ENCODE measurements around the gene NLGN1. TPM values are rescaled to one million over a fixed set of nuclear protein-coding genes. Genes with fewer than 3 reads are reported as not detected.

NLGN1 gene
- total and polyA plus RNA-seq, 2 of the 13 experiments (the other 11 are each of a cell fraction or from before 2014, with no cell fraction given): not detected

DNA sequence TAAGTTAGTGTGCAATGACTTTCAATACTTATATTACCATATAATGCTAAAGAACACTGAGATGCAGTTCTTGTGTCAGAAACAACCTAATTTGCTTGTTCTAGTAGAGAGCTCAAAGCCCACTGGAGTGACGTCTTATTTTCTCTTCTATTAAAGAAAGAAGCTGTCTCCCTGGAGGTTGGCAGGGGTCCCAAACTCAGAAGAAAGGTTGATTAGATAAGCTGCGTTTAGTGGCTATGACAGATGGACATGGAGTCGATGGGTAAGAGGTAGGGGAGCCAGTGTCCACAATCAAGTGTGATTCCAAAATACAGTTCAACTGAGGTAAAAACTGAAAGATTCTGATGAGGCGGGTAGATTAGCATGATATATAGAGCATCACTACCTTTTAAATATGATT is 363.6 kb downstream of the NLGN1 start:
- FAIRE-seq (no peak), ATAC-seq (no peak), DNase-seq (ENCODE audit: low spot score) (no peak)
- H3K79me2 ChIP-seq (ENCODE audit: insufficient read depth, low read length): no peaks in the 10 kb centered on the region
- H3K9me3 ChIP-seq (ENCODE audit: low read length): no peaks in the 10 kb centered on the region
- intact Hi-C loops (cut with micrococcal nuclease; ENCODE audit: unreplicated experiment) (no loop called here), in situ Hi-C loops (cut with HindIII; ENCODE audit: extremely low pct_ligation_motif_present, low pct_unique_long_range_greater_than_20kb) (no loop called here)
- H4K20me1 ChIP-seq (ENCODE audit: insufficient read depth, low read length): no peaks in the 10 kb centered on the region
- H3K4me2 ChIP-seq (ENCODE audit: low read depth, low read length): no peak overlapping the region
- H3K27ac ChIP-seq (ENCODE audit: extremely low read length, insufficient read depth, low read length): no peak overlapping the region
- no peak overlapping the region for H3K4me3 ChIP-seq (replicated peaks in 1 of 3; ENCODE audit: insufficient read depth in 1 of 3, low read depth in 2 of 3, low read length in 3 of 3)
- no peaks in the 10 kb centered on the region for H3K4me1 ChIP-seq (ENCODE audit: insufficient read depth, low read length)
- TF ChIP-seq HMGXB3 (CRISPR knock-in tag; IDR thresholded peaks at IDR 0.05; ENCODE audit: borderline replicate concordance) (no peak), ZNF282 (IDR thresholded peaks at IDR 0.05; ENCODE audit: partially characterized antibody) (no peak), MIXL1 (CRISPR knock-in tag; IDR thresholded peaks at IDR 0.05) (no peak), ZNF331 (CRISPR knock-in tag; IDR thresholded peaks at IDR 0.05) (no peak)
- ChIA-PET CTCF (ENCODE audit: low intra/inter-chr PET ratio, low total read pairs) (no interaction called here), POLR2A (no interaction called here)
- H3K36me3 ChIP-seq (replicated peaks in 1 of 2; ENCODE audit: control insufficient read depth in 1 of 2, insufficient read depth in 2 of 2, low read length in 2 of 2): no peaks in the 10 kb centered on the region
- no TSS peak for BruUV-seq (replicated peaks)
- no peaks in the 10 kb centered on the region for H3K27me3 ChIP-seq (ENCODE audit: control insufficient read depth in 1 of 2, insufficient read depth in 2 of 2, low read length in 2 of 2)
- no peak overlapping the region for H3K9ac ChIP-seq (ENCODE audit: insufficient read depth, low read depth, low read length)
- 0% methylated on average over 4 of the region's 4 CpGs for WGBS (ENCODE audit: low lambda C conversion rate)
- H2AFZ ChIP-seq (ENCODE audit: low read length): no peak overlapping the region

GRCh38 chr3:173762501-173762900 is 365.0 kb downstream of the NLGN1 start:
- FAIRE-seq: no peak
- Histone ChIP-seq H3K4me2 (ENCODE audit: low read depth, low read length) (no peak overlapping the region), H3K27me3 (ENCODE audit: control insufficient read depth in 1 of 2, insufficient read depth in 2 of 2, low read length in 2 of 2) (no peaks in the 10 kb centered on the region), H3K9ac (ENCODE audit: insufficient read depth, low read depth, low read length) (no peak overlapping the region), H4K20me1 (ENCODE audit: insufficient read depth, low read length) (no peaks in the 10 kb centered on the region), H3K27ac (ENCODE audit: extremely low read length, insufficient read depth, low read length) (no peak overlapping the region), H3K4me1 (ENCODE audit: insufficient read depth, low read length) (no peaks in the 10 kb centered on the region), H3K4me3 (replicated peaks in 1 of 3; ENCODE audit: insufficient read depth in 1 of 3, low read depth in 2 of 3, low read length in 3 of 3) (no peak overlapping the region), H3K79me2 (ENCODE audit: insufficient read depth, low read length) (no peaks in the 10 kb centered on the region), H2AFZ (ENCODE audit: low read length) (no peak overlapping the region), H3K36me3 (replicated peaks in 1 of 2; ENCODE audit: control insufficient read depth in 1 of 2, insufficient read depth in 2 of 2, low read length in 2 of 2) (no peaks in the 10 kb centered on the region), H3K9me3 (ENCODE audit: low read length) (no peaks in the 10 kb centered on the region)
- ATAC-seq: no peak
- POLR2A ChIA-PET: no interaction called here
- in situ Hi-C loops (cut with HindIII; ENCODE audit: extremely low pct_ligation_motif_present, low pct_unique_long_range_greater_than_20kb): no loop called here
- no peak for DNase-seq (ENCODE audit: low spot score)
- CTCF ChIA-PET (ENCODE audit: low intra/inter-chr PET ratio, low total read pairs): no interaction called here
- BruUV-seq (replicated peaks): no TSS peak
- intact Hi-C loops (cut with micrococcal nuclease; ENCODE audit: unreplicated experiment): no loop called here
- 1% methylated on average over 4 of the region's 4 CpGs for WGBS (ENCODE audit: low lambda C conversion rate)
- no peak for TF ChIP-seq LRRFIP1 (CRISPR knock-in tag; conservative IDR thresholded peaks at IDR 0.05)
- TF ChIP-seq, protein P1, sequence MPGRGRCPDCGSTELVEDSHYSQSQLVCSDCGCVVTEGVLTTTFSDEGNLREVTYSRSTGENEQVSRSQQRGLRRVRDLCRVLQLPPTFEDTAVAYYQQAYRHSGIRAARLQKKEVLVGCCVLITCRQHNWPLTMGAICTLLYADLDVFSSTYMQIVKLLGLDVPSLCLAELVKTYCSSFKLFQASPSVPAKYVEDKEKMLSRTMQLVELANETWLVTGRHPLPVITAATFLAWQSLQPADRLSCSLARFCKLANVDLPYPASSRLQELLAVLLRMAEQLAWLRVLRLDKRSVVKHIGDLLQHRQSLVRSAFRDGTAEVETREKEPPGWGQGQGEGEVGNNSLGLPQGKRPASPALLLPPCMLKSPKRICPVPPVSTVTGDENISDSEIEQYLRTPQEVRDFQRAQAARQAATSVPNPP (CRISPR knock-in tag; IDR thresholded peaks at IDR 0.05): no peak
- no peak for TF ChIP-seq HOXA3 (CRISPR knock-in tag; IDR thresholded peaks at IDR 0.05)
- TF ChIP-seq, protein P2, sequence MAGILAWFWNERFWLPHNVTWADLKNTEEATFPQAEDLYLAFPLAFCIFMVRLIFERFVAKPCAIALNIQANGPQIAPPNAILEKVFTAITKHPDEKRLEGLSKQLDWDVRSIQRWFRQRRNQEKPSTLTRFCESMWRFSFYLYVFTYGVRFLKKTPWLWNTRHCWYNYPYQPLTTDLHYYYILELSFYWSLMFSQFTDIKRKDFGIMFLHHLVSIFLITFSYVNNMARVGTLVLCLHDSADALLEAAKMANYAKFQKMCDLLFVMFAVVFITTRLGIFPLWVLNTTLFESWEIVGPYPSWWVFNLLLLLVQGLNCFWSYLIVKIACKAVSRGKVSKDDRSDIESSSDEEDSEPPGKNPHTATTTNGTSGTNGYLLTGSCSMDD (CRISPR knock-in tag; IDR thresholded peaks at IDR 0.05): no peak
- TF ChIP-seq KDM1A (CRISPR knock-in tag; IDR thresholded peaks at IDR 0.05): no peak
- TF ChIP-seq ZNF264 (CRISPR knock-in tag; IDR thresholded peaks at IDR 0.05): no peak
- TF ChIP-seq BRD4 (CRISPR knock-in tag; IDR thresholded peaks at IDR 0.05): no peak
